Adipose tissue (tissue), 3 donors: ENCODE results near the gene CLSTN3. TPM values are rescaled to one million over a fixed set of nuclear protein-coding genes. Genes with fewer than 3 reads are reported as not detected.

ENCODE experiments used
- H3K27ac ChIP-seq: one replicate; pipeline ENCODE4 v1.5.1; 2013; ENCODE audit warnings: low read depth, low read length
- whole genome bisulfite sequencing, 3 donors: extraction: QIAGEN DNeasy Blood & Tissue Kit; methylation state at CpG; one replicate each; pipeline ENCODE4 v1.1.7; 2013; 5-methylcytosine and 5-hydroxymethylcytosine counted together
- polyA plus RNA-seq, 3 donors: library from polyadenylated mRNA; stranded (reverse); fragments of 200-250 nt; gene quantifications; one replicate each; pipeline ENCODE4 v1.2.3, GENCODE V29; 2013
- donor health status: healthy with polysubstance abuse.
- donor health status: Bipolar disorder and iron deficiency.
- donor health status: healthy.

The CLSTN3 gene
- polyA plus RNA-seq, 3 donors, result 27.6 to 73.6 (median 68.0) TPM

DNA sequence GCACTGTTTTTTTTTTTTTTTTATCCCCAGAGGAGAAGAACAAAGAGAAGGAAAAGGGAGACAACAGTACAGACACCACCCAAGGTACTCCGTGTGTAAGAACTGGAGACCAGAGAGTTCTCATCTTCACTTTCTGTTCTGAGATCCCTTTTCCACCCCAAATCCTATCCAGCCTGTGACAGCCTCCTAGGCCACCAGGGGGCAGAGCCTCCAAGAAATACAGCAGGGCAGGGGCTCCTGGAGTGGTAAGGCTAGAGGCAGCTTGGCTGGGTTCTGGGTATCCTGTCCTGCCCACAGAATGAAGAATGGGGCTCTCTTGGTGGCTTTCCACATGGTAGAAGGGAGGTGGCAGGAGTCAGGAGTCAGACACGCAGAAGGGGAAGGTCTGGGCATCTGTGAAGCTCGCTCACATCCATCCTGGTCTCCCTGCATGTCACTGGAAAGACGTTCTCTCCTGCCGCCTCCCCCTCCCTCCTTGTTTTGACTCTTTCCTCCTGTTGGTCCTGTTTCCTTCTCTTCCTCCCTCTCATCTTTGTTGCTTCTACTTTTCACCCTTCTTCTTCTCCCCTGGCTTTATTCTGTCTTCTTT lies 12.0 kb downstream of the CLSTN3 start:
- 78 to 84% (median 79%) methylated on average over 5 of the region's 5 CpGs for WGBS, 3 donors

DNA sequence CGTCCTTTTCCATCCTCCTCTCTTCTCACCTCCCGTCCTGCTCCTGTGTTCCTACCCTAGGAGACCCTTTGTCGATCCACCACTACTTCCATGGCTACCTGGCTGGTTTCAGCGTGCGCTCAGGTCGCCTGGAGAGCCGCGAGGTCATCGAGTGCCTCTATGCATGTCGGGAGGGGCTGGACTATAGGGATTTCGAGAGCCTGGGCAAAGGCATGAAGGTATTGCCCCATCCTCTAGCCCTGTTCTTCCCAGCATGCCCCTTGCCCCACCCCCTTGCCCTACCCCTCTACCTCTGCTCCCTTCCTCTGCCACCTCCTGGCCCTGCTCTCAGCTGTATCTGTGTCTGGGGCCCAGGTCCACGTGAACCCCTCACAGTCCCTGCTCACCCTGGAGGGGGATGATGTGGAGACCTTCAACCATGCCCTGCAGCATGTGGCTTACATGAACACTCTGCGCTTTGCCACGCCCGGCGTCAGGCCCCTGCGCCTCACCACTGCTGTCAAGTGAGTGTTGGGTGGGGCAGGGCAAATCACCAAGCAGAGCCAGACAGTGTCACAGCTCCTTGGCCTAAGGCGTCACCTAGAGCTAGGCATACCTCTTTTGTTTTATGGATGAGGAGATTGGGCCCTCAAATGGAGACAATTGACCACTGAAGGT lies 12.8 kb downstream of the CLSTN3 start:
- no peak overlapping the region for H3K27ac ChIP-seq
- WGBS, 3 donors, result 89 to 96% (median 94%) methylated on average over 18 of the region's 18 CpGs

More for the DNA sequence above, 12.0 kb downstream of the CLSTN3 start:
- H3K27ac ChIP-seq, result no peak overlapping the region

DNA sequence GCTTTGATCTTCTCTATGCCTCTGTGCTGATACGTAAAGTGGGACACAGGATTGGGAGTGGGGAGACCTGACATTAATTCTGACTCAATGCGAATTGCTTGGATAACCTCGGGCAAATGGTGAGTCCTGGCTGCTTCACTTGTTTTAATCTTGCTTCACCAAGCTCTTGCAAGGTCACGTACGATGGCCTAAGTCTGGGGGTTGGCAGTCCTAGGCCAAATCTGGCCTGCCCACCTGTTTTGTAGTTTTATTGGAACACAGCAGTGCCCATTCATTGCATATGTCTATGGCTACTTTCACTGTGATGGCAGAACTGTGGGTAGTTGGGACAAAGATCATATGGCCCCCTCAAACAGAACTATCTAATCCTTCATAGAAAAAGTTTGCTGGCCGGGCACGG lies 13.4 kb downstream of the CLSTN3 start:
- 88 to 93% (median 93%) methylated on average over 7 of the region's 7 CpGs for whole genome bisulfite sequencing, 3 donors
- H3K27ac ChIP-seq, result no peak overlapping the region

DNA sequence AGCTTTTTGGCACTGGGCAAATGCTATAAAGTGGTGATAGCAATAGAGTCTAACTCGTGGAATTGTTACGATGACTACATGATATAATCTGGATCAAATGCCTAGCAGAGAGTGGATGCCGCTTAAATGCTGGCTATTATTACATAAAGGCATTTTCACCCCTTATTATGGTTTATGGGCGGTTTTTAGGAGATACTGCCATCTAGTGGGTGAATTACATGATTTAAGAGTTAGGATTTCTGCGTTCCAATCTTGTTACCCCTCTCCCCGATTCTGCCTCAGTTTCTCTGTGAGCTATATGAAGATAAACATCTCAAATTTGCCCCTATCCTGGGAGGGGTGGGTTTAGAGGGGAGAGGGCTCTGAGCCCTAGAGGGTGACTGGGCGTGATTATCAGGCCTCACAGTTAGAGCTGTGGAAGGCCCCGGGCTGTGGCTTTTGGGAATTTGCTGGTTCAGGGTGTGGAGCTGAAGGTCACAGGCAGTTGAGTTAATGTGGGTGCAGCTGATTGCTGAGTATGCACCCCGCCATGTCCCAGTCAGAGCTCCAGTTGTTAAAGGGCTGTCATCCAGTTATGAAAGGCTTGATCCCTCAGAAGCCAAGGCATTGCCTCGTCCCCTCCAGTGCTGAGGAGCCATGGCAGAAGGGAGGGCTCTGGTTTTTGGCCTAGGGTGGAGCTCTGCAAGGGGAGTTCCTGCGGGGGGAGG lies 14.4 kb downstream of the CLSTN3 start:
- H3K27ac ChIP-seq, result no peak overlapping the region
- WGBS, 3 donors, result 43 to 51% (median 50%) methylated on average over 11 of the region's 11 CpGs

DNA sequence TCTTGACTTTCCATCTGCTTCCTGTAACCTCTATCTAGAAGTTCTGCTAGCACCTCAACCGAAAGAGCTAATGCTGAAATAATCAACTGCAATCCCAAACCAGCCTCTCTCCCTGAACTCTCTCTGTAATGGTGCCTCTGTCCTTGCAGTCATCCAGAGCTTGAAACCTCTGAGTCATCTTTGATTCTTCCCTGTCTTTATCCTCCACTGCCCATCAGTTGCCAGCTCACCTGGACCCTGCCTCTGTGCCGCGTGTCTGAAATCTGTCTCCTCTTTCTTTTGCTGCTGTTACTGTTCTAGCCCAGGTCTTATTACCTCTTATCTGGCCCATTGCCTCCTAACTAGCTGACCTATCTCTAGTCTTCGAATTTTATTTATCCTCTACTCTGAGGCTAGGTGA lies 15.5 kb downstream of the CLSTN3 start:
- WGBS, 3 donors, result 80 to 96% (median 80%) methylated on average over 4 of the region's 4 CpGs
- no peak overlapping the region for H3K27ac ChIP-seq

GRCh38 chr12:7146228-7146627 lies 16.1 kb downstream of the CLSTN3 start:
- H3K27ac ChIP-seq, result no peak overlapping the region
- WGBS, 3 donors, result 89 to 93% (median 89%) methylated on average over 7 of the region's 7 CpGs

- H3K27ac ChIP-seq, result no peak overlapping the region
- 92 to 94% (median 92%) methylated on average over 7 of the region's 7 CpGs for WGBS, 3 donors
Observed at GRCh38 chr12:7146906-7147305, 16.7 kb downstream of the CLSTN3 start.

GRCh38 chr12:7150356-7150755 lies 20.2 kb downstream of the CLSTN3 start:
- 84 to 90% (median 86%) methylated on average over 12 of the region's 12 CpGs for WGBS, 3 donors
- no peak overlapping the region for H3K27ac ChIP-seq

DNA sequence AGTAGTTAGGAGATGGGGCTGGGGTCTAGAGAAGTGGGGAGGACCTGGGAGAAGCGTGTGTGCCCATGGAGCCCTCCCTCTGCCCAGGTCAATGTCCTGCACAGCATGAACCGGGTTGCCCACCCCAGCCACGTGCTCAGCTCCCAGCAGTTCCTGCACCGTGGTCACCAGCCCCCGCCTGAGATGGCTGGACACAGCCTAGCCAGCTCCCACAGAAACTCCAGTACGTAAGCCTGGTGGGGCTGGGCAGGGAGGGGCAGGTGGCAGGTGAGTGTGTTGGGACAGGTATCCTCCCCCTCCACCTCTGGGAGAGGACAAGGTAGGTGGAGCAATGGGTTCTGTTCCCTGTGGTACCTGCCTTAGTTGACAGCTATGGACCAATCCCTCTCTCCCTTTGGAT lies 20.7 kb downstream of the CLSTN3 start:
- 89 to 95% (median 93%) methylated on average over 5 to 6 of the region's 6 CpGs for WGBS, 3 donors
- no peak overlapping the region for H3K27ac ChIP-seq

DNA sequence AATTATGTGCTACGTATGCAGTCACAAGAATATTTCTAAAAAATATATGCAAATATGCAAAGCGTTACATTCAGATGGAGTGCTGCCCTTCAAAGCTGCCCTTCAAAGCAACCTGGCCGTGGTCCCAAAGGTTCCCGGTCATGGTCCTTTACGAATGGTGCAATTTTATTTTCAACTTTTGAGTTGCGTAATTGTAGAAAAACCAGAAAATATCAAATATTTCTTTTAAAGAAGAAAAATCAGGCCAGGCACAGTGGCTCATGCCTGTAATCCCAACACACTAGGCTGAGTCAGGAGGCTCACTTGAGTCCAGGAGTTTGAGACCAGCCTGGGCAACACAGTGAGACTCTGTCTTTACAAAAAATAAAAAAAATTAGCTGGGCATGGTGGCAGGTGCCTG lies 21.4 kb downstream of the CLSTN3 start:
- H3K27ac ChIP-seq, result no peak overlapping the region

DNA sequence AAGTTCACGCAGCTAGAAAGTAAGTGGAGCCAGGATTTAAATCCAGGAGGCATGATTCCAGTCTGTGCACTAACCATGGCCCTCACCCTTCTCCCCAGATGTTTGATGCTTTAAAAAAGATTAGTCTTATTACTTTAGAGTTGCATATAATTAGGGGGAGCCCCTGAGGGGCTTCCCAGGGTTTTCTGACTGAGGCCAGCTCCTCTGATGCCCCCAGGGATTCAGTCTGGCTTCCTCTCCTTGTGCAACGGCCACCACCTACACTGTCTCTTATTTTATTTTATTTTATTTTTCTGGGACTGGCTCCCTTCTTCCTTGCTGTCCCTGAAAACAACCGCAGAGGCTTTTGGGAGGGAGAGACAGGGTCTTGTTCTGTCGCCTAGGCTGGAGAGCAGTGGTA lies 22.6 kb downstream of the CLSTN3 start:
- WGBS, 3 donors, result 78 to 79% (median 78%) methylated on average over 4 of the region's 4 CpGs
- no peak overlapping the region for H3K27ac ChIP-seq

More for the DNA sequence above, 21.4 kb downstream of the CLSTN3 start:
- WGBS, 3 donors, result 80 to 89% (median 80%) methylated on average over 6 of the region's 6 CpGs

GRCh38 chr12:7154042-7154441 lies 23.9 kb downstream of the CLSTN3 start:
- 74 to 88% (median 81%) methylated on average over 6 of the region's 6 CpGs for WGBS, 3 donors
- no peak overlapping the region for H3K27ac ChIP-seq

GRCh38 chr12:7154901-7155470 lies 24.8 kb downstream of the CLSTN3 start:
- H3K27ac ChIP-seq, result no peak overlapping the region
- 77 to 81% (median 78%) methylated on average over 12 of the region's 12 CpGs for WGBS, 3 donors

DNA sequence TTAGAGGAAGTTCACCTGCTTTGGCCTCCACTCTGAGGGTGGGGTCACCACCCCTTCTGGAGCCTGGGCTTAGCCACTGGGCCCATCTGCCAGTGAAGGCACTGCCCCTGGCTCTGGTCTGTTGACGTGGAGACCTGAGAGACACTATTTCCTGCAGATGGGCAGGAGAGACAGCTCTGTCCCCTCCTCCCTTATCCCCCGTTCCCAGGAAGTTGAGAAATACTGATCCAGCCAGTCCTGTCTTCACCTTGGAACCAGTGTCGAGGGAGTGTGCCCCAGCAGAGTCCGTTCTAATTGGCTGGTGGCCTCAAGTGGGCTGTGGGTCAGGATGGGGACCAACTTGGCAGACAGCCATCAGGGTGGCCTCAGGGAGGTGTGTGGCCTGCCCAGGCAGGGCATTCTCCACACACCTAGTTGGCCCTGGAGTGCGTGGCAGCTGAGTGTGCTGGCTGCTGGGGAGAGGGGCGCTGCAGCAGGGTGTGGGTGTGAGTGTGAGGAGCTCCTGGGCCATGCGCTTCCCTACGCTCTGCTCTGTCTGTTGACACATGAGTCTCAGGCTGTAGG lies 25.4 kb downstream of the CLSTN3 start:
- H3K27ac ChIP-seq, result no peak overlapping the region
- WGBS, 3 donors, result 73 to 74% (median 74%) methylated on average over 8 of the region's 8 CpGs

- 81 to 90% (median 89%) methylated on average over 23 to 24 of the region's 24 CpGs for WGBS, 3 donors
- H3K27ac ChIP-seq, result no peak overlapping the region
Observed at GRCh38 chr12:7156259-7157197, 26.4 kb downstream of the CLSTN3 start.

- 91 to 96% (median 94%) methylated on average over 17 of the region's 17 CpGs for WGBS, 3 donors
- no peak overlapping the region for H3K27ac ChIP-seq
Observed at GRCh38 chr12:7157391-7157790, 27.2 kb downstream of the CLSTN3 start.

DNA sequence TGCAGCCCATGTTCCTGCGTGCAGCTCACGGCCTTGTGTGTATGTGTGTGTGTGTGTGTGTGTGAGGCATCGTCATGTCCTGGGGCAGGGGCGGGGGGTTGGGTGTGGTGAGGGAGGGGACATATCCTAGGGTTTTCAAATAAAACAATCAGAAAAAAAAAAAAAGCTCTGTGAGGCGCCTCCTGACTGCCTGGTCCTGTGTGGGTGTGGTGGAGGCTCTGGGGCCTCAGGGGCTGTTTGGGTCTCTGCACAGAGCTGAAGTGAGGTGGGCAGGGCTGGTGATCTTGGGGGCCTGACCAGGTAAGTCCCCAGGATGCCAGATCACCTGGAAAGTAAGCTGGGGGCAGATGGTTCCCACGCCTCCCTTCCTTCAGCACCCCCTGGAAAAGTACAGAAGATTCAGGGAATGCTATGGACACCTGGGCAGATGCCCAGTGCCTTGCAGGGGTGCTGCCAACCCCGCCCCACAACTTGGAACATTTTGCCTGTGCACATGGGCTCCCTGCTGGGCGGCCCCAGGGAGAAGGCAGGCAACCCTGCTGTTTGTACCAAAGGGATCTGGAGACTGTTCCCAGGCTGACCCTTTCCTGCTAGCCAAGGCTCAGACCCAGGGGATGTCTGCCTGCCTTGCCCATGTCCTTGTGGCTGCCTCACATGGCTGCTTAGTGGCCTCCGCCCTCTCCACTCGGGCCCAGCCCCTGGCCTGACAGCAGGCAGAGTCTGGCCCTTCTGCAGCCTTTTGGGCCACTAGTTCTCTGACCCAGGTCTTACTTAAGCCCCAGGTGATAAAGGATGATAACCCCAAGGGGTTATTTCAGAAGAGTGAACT lies 28.8 kb downstream of the CLSTN3 start:
- 70 to 76% (median 71%) methylated on average over 10 of the region's 10 CpGs for WGBS, 3 donors
- H3K27ac ChIP-seq, result no peak overlapping the region
